ENCODE results near the gene ZBTB17.
A peak's percentile ranks its signal among the peaks of the same experiment; 100 is the strongest.
"Not testable (repeated sequence)": the region's sequence is repeated elsewhere in the genome, so short reads cannot be mapped to it uniquely, and the experiment has no call there.

The ZBTB17 gene

DNA sequence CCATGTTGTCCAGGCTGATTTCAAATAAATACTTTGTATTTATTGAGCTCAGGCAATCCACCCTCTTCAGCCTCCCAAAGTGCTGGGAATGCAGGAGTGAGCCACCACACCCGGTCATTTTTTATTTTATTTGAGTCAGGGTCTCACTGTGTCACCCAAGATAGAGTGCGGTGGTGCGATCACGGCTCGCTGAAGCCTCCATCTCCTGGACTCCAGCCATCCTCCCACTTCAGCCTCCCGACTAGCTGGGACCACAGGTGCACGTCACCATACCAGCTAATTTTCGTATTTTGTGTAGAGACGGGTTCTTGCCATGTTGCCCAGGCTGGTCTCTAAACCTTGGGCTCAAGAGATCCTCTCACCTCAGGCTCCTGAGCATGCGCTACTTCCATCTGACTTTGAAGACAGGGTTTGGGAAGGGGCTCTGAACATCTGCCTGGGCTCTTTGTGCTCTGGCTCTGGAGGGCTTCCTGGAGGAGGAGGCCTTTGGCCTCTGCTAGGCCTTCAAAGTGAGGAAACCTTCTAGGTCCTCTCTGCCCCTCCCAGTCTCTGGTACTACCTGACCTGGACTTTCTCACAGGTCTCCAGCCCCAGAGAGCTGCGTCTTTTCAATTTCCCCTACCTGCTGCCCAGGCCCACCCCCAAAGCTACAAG is 36.2 kb upstream of the ZBTB17 start:
- DNase-seq (ENCODE audit: low read depth in 2 of 2): no peak

DNA sequence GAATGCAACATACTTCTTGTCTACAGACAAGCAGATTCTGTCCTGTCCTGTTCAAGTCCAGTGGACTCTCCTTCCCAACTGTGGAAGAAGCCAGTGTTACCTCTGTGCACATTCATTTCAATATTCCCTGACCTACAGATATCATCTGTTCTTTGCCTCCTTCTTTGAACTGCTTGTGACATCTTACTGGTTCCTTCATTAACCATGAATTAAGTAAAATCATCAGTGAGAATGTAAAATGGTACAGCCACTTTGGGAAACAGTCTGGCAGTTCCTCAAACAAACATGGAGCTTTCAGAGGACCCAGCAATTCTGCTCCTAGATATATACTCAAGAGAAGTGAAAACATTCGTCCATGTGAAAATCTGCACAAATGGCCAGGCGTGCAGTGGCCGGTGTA is 34.9 kb upstream of the ZBTB17 start:
- no peak for DNase-seq (ENCODE audit: low read depth in 2 of 2)

- no peak for DNase-seq (ENCODE audit: low read depth in 2 of 2)
These were observed 33.8 kb upstream of the ZBTB17 start for GRCh38 chr1:16009678-16010077.

DNA sequence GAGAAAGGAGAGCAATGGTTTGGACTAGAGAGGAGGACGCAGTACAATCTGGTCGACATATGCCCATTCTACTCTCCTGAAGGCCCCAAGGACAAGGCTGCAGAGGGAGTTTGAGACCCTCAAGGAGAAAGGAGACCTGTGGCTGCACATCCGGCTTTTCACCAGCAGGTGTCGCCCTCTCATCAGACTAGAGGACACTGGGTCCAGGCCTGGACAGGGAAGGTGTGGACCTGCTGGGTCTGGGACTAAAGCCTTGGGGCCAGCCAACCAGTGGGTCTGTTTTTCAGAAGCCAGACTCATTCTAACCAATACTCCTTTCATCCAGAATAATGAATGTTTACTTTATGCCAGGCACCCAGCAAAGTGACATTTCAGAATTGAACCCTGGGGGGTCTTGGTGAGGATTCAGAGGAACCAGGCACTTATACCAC is 33.1 kb upstream of the ZBTB17 start:
- DNase-seq (ENCODE audit: low read depth in 2 of 2): peak; percentile 35 to 46

GRCh38 chr1:16007671-16008341 is 31.9 kb upstream of the ZBTB17 start:
- no peak for DNase-seq (ENCODE audit: low read depth in 2 of 2)

- no peak for DNase-seq (ENCODE audit: low read depth in 2 of 2)
These were observed 30.9 kb upstream of the ZBTB17 start for GRCh38 chr1:16006552-16007485.

DNA sequence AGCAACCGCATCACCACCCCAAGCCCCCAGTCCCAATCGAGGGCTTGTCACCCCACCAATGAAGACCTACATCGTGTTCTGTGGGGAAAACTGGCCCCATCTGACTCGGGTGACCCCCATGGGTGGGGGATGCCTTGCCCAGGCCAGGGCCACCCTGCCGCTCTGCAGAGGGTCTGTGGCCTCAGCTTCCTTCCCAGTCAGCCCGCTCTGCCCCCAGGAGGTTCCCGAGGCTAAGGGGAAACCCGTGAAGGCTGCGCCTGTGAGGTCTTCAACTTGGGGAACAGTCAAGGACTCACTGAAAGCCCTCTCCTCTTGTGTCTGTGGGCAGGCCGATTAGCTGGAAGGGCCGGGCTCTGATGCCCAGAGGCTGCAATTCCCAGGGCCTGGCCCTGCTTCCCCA is 30.1 kb upstream of the ZBTB17 start:
- no peak for DNase-seq (ENCODE audit: low read depth in 2 of 2)

DNA sequence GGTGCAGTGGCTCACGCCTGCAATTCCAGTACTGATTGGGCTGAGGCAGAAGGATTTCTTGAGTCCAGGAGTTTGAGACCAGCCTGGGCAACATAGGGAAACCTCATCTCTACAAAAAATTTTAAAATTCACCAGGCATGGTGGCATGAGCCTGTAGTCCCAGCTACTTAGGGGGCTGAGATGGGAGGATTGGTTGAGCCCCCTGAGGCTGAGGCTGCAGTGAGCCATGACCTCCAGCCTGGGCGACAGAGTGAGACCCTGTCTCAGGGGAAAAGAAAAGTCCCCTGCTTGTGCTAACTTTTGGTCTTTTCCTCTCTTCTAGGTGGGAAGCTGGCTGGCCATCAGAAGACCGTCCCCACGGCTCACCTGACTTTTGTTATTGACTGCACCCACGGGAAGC is 29.7 kb upstream of the ZBTB17 start:
- no peak for DNase-seq (ENCODE audit: low read depth in 2 of 2)

GRCh38 chr1:16001274-16001673 is 25.4 kb upstream of the ZBTB17 start:
- not testable (repeated sequence) for DNase-seq (ENCODE audit: low read depth in 2 of 2)

- no peak for DNase-seq (ENCODE audit: low read depth in 2 of 2)
These were observed 23.0 kb upstream of the ZBTB17 start for GRCh38 chr1:15998929-15999328.

GRCh38 chr1:15997637-15998280 is 21.9 kb upstream of the ZBTB17 start:
- no peak for DNase-seq (ENCODE audit: low read depth in 2 of 2)

DNA sequence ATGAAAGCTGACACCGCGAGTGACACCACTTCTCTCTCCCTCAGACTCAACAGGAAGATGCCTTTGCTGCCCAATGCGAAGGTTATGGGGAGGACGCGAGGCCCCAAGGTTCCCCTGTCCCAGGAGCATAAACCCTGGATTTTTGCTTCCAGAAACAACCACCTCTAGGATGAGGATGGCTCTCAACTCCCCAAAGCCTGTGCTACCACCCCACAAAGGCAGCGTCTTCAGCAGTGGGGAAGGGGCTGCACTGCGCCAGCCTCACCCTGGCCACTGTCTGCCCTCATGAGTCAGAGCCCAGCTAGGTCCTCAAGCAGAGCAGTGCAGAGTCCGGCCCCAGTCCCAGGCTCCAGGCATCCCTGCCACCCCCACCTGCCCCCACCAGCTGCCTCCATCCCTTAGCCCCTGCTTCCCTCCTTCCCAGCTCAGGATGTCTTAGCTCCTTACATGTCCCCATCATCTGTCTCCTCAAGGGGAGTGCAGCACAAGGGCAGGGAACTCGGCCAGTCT is 21.2 kb upstream of the ZBTB17 start:
- DNase-seq (ENCODE audit: low read depth in 2 of 2): no peak

GRCh38 chr1:15994590-15995351 is 18.9 kb upstream of the ZBTB17 start:
- peak in 1 of 2 donors; percentile 19 for DNase-seq (ENCODE audit: low read depth in 2 of 2)

DNA sequence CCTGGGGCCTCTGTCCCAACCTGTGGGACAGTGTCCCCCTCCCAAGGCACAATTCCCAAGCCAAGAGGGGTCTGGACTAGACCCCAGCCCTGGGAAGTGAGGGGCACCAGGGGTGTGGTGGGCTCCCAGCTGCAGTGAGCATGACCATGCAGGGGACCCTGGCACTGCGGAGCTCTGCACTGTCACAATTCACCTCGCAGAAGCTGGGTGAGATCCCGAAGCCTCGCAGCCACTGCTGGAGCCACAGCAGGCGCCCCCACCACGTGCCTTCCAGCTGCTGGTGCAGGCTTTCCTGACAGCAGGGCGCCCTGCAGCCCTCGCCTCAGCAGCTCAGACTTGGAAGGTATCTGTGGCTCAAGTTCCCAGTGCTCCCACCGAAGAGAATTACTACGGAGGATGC is 18.2 kb upstream of the ZBTB17 start:
- no peak for DNase-seq (ENCODE audit: low read depth in 2 of 2)

DNA sequence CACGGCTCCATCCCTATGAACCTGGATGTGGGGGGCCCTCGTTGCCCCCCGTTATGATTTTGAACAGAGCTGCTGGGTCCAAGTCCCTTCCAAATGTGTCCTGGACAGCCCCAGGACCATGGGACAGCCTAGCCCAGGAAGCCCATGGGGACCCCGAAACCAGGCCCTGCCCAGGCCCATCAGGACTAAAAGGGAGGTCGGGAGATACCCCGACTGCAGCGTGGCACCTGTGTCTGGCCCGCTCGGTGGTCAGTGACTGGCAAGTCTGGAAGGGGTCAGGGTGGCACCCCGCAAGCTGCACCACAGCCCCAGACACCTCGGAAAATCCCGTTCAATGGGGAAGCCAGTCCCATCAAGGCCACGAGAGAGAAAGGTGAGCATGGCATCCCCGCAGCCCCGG is 17.8 kb upstream of the ZBTB17 start:
- no peak for DNase-seq (ENCODE audit: low read depth in 2 of 2)

DNA sequence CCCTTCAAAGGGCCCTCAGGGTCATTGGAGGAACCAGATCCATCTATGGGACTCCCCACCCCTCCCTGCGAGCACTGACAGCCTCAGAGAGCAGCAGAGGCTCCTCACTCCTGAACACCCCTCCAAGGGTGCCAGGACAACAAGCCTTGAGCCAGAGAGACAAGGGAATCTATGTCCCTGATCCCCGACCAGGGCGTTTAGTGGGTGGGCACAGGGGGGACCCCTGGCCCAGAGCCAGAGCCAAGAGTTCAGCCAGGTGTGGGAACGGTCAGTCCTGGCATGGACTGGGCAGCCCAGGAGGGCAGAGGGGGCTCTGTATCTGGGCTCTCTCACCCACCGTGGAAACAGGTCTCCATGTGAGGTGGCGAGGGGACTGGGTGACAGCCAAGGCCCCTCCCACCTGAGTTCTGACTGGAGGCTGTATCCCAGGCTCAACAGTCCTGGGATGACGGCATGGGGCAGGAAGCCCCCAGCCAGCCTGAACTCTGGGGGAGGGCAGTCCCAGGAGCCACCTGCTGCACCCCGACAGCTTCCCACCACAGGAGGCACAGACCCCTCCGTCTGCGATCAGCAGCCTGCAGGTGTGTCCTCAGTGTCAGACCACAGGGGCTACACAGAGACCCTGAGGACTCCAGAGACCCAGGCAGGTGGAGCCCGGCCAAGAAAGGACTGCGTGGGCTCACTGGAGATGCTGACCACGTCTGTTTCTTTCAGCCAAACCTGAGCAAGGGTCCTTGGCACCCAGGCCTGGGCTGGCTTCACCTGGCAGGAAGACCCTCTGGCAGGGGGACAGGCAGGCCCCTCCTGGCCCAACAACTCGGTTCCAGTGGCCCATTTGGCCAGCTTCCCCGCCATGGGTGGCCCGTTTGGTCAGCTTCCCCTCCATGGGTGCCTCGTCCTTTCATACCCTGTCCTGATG is 16.9 kb upstream of the ZBTB17 start:
- DNase-seq (ENCODE audit: low read depth in 2 of 2): no peak

- DNase-seq (ENCODE audit: low read depth in 2 of 2): no peak
These were observed 16.3 kb upstream of the ZBTB17 start for GRCh38 chr1:15992187-15992553.

DNA sequence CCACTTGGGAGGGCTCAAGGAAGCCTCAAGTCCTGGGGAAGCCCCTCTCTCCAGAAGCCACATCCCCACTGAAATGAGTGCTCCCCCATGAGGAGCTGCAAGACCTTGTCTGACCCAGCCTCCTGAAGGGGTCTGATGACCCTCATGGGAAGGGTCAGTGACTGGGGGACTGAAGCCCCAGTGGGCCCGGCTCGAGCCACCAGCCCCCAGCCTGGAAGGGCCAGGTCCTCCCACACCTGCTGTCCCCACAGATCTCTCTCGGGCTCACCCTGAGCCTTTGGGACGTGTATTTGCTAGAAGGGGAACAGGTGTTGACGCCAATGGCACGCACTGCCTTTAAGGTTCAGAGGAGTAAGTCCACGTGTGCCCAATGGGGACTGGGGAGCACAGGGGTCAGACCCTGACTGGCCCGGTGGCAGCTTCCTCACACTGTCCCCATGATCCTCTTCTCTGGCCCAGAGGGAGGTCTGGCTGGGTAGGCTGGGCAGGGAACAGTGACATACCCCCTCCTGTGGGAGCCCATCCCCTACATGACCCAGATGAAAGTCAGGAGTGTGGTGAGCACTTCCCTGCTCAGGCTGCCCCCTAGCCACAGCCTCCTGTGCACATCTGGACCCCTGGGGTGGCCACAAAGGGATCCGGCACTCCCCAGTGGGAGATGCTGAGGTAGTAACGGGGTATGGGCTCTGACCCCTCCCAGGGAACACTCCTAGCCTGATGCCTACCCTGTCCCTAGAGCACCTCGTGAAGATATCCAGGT is 15.7 kb upstream of the ZBTB17 start:
- no peak for DNase-seq (ENCODE audit: low read depth in 2 of 2)

DNA sequence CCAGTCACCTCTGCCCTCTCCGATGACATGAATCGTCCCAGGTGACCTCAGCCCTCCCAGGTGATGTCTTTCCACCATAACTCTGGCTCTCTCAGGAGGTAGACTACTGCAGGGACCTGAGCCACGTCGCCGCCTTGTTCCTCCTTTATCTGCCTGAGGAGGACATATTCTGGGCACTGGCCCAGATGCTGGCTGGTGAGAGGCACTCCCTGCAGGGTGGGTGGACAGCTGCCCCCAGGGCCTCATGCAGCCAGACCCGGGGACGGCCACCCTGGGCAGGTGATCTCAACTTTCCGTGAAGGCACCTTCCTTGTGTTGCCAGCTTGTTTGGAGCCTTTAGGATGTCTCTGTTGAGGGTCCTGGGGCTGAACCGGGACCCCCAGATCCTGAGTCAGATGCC is 13.9 kb upstream of the ZBTB17 start:
- DNase-seq (ENCODE audit: low read depth in 2 of 2): no peak

Measured in stimulated activated CD8-positive, alpha-beta memory T cell treated with anti-CD3 and anti-CD28 coated beads, Interleukin-15, amount 100 ng/mL, for 48 hours (primary cell).